ENCODE data around the gene KLHL29.

Gene KLHL29

GRCh38 chr2:23622466-23622865, 237.5 kb downstream of the KLHL29 start:
- no peak for DNase-seq

GRCh38 chr2:23622966-23623675, 238.1 kb downstream of the KLHL29 start:
- no peak for DNase-seq

- DNase-seq, result no peak
These were observed 239.4 kb downstream of the KLHL29 start for GRCh38 chr2:23624378-23624777.

GRCh38 chr2:23624915-23625314, 239.9 kb downstream of the KLHL29 start:
- no peak for DNase-seq

GRCh38 chr2:23625726-23626125, 240.7 kb downstream of the KLHL29 start:
- DNase-seq, result no peak

- DNase-seq, result no peak
These were observed 241.8 kb downstream of the KLHL29 start for GRCh38 chr2:23626701-23627230.

GRCh38 chr2:23627236-23628009, 242.4 kb downstream of the KLHL29 start:
- DNase-seq, result no peak

GRCh38 chr2:23628926-23629771, 244.2 kb downstream of the KLHL29 start:
- DNase-seq, result no peak

- DNase-seq, result no peak
These were observed 244.9 kb downstream of the KLHL29 start for GRCh38 chr2:23629772-23630480.

GRCh38 chr2:23630961-23631360, 246.0 kb downstream of the KLHL29 start:
- DNase-seq, result no peak

GRCh38 chr2:23631389-23631788, 246.4 kb downstream of the KLHL29 start:
- DNase-seq, result no peak

GRCh38 chr2:23632386-23632785, 247.4 kb downstream of the KLHL29 start:
- no peak for DNase-seq

- DNase-seq, result no peak
These were observed 247.9 kb downstream of the KLHL29 start for GRCh38 chr2:23632831-23633395.

- no peak for DNase-seq
These were observed 249.0 kb downstream of the KLHL29 start for GRCh38 chr2:23633966-23634365.

GRCh38 chr2:23635442-23636340, 250.7 kb downstream of the KLHL29 start:
- DNase-seq, result no peak

GRCh38 chr2:23636426-23636825, 251.4 kb downstream of the KLHL29 start:
- DNase-seq, result no peak

- DNase-seq, result no peak
These were observed 252.2 kb downstream of the KLHL29 start for GRCh38 chr2:23637011-23637778.

- no peak for DNase-seq
These were observed 254.5 kb downstream of the KLHL29 start for GRCh38 chr2:23639406-23639982.

GRCh38 chr2:23640711-23641110, 255.7 kb downstream of the KLHL29 start:
- DNase-seq, result no peak

GRCh38 chr2:23642516-23642915, 257.5 kb downstream of the KLHL29 start:
- no peak for DNase-seq
